ENCODE results near the gene EIF2S2.

The EIF2S2 gene

DNA sequence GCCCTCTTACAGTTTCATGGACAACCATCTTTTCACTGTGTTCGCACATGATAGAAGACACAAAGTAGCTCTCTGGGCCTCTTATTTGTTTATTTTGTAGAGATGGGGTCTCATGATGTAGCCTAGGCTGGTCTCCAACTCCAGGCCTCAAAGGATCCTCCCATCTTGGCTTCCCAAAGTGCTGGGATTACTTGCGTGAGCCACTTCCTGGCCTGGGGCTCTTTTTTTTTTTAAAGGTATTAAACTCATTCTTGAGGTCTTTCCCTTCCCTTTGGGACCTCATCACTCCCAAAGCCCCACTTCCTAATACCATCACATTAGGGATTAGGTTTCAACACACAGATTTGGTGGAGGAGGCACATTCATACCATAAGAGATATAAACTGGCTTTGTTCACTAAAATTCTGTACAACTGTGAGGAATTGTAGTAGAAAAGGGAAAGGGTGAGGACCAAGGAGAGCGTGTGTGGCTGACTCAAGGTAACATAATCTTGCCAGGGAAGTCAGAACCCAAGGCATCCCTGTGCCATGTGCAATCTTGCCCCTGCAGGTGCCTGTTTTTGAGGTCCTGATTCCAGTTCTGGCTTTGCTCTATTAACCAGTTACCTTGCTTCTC lies 45.5 kb downstream of the EIF2S2 start:
- no peak for DNase-seq (ENCODE audit: insufficient read length, low spot score)

DNA sequence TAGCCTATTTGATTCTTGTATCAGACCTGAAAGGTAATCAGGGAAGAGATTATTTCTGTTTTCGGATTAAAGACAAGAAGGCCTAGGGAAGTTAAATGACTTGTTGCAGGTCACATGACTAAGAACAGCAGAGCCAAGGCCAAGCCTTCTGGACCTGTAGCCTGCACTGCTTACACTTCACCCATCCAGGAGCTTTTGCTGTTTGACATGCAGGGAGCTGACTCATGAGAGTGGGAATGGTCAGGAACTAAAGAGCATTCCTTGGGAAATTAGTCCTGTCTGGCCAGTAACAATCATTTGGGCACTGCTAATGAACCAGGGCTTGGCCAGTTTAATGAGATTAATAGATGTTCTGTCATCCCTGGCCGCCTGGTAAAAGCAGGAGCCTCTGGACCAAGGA lies 46.8 kb downstream of the EIF2S2 start:
- FAIRE-seq (no peak), DNase-seq (ENCODE audit: insufficient read length, low spot score) (no peak)

More for the DNA sequence above, 45.5 kb downstream of the EIF2S2 start:
- no peak for FAIRE-seq

DNA sequence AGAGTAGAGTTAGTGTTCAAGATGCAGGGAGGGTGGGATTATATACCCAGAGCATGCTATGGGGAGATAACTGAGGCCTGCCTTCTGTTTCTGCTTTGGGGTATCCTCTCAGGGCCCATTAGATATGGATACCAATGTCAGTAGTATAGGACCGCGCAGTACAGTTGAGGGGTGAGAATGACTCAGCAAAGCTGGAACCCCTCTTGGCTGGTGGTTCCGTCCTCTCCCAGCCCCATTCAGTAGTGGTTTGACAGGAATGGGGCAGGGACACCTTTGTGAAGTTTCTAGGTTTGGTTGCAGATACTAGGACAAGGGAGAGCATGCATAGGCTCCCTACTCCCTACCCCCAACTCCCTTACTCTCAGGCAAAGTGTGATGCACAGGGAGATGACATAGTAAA lies 47.8 kb downstream of the EIF2S2 start:
- FAIRE-seq (no peak), DNase-seq (ENCODE audit: insufficient read length, low spot score) (no peak)

GRCh38 chr20:34062570-34063482 lies 49.2 kb downstream of the EIF2S2 start:
- DNase-seq (ENCODE audit: insufficient read length, low spot score), result no peak
- no peak for FAIRE-seq

DNA sequence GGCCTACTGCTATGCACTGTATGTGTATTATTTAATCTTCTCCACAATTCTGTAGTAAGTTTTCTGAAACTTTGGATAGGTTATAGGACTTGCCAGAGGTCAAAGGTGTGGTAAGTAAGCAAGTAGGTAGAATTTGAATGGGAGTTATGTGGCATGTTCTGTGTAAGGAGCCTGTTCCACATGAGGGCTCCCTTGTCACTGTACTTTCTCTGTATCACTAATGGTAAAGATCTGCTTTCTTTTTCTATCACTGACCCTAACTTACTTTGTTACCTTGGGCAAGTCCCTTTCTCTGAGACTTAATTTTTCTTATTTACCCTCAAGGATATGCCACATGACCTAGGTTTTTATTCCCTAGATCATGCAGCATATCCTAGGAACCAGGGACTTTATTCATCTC lies 50.3 kb downstream of the EIF2S2 start:
- no peak for FAIRE-seq
- no peak for DNase-seq (ENCODE audit: insufficient read length, low spot score)

DNA sequence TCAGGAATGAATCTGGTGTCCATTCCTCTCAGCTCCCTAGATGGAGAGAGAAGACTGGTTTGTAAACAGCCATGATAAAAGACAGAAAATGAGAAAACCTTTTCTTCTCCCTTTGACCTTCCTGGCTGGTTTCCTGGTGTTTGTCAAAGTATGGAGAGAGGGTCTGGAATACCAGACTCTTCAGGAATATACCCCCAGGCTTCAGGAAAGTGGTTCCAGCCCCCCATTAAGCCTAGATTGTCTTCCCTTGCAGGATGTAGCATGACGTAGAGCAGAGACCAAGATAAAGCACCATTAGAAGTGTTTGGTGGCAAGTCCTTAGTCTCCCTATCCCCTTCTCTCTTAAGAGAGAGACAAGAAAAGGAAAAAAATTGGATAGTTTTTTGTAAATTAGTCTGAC lies 51.1 kb downstream of the EIF2S2 start:
- DNase-seq (ENCODE audit: insufficient read length, low spot score), result no peak
- FAIRE-seq, result no peak

- DNase-seq (ENCODE audit: insufficient read length, low spot score), result no peak
- no peak for FAIRE-seq
Observed at GRCh38 chr20:34058831-34059230, 53.2 kb downstream of the EIF2S2 start.

GRCh38 chr20:34055290-34055689 lies 56.8 kb downstream of the EIF2S2 start:
- DNase-seq (ENCODE audit: insufficient read length, low spot score) (no peak), FAIRE-seq (no peak)

DNA sequence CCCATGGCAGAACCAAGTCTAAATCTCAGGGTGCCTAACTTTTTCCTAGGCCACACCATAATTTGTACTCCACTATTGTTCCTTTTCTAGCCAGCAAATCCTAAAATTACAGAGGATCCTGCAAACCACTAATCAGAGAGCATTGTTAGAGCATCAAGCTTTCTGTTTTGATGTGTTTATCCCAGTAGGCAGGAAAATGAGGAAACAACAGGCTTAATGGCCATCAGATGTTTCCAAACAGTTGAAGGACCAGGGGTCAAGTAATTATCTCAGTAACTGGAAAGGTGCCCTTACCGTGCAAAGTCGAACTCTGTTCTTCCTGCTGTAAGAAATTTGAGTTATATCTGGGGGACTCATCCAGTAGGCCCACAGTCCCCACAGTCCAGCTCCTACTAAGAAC lies 59.6 kb downstream of the EIF2S2 start:
- DNase-seq (ENCODE audit: insufficient read length, low spot score), result no peak
- no peak for FAIRE-seq

GRCh38 chr20:34049897-34050695 lies 61.9 kb downstream of the EIF2S2 start:
- FAIRE-seq (no peak), DNase-seq (ENCODE audit: insufficient read length, low spot score) (no peak)

- DNase-seq (ENCODE audit: insufficient read length, low spot score) (no peak), FAIRE-seq (no peak)
Observed at GRCh38 chr20:34049389-34049788, 62.7 kb downstream of the EIF2S2 start.

DNA sequence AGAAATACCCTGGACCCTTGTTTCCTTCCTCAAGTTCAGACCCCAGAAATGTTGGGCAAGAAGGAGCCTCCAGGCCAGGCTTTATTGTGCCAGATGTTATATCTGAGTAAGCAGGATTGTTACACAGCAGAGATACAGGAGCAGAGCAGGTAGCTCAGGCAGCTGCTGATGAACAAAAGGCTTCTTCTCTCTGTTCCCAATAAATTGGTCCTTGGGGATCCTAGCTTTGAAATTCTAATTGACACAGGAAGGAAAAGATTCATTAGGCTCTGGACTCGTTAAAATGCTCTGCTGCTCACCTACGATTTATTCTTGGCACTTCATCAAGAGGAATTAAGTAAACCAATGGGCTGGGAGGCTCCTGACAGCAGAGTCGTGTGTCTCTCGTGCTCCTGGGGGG lies 64.1 kb downstream of the EIF2S2 start:
- no peak for FAIRE-seq
- no peak for DNase-seq (ENCODE audit: insufficient read length, low spot score)

- DNase-seq (ENCODE audit: insufficient read length, low spot score) (no peak), FAIRE-seq (no peak)
Observed at GRCh38 chr20:34047010-34047687, 64.9 kb downstream of the EIF2S2 start.

GRCh38 chr20:34045930-34046725 lies 65.9 kb downstream of the EIF2S2 start:
- DNase-seq (ENCODE audit: insufficient read length, low spot score), result no peak
- no peak for FAIRE-seq

GRCh38 chr20:34045294-34045693 lies 66.7 kb downstream of the EIF2S2 start:
- DNase-seq (ENCODE audit: insufficient read length, low spot score), result no peak

DNA sequence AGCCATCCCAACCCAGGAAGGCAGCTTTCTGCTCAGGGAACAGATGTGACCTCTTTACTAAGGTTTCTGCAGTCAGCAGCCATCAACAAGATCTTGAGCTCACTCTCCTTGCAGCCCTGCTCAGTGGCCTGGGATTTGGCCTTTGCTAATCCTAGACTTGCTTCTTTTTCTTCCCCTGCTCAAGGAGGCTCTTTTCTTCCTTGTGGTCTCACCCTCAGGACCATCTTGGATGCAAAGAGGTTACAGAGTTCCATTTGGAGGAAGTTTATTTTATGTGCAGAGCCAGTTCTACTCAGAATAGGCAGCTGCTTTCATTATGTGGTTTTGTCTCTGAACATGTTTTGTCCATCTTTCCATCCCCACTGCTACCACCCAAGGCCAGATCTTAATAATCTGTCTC lies 69.0 kb downstream of the EIF2S2 start:
- no peak for FAIRE-seq
- no peak for DNase-seq (ENCODE audit: insufficient read length, low spot score)

More at GRCh38 chr20:34045294-34045693, 66.7 kb downstream of the EIF2S2 start:
- no peak for FAIRE-seq

DNA sequence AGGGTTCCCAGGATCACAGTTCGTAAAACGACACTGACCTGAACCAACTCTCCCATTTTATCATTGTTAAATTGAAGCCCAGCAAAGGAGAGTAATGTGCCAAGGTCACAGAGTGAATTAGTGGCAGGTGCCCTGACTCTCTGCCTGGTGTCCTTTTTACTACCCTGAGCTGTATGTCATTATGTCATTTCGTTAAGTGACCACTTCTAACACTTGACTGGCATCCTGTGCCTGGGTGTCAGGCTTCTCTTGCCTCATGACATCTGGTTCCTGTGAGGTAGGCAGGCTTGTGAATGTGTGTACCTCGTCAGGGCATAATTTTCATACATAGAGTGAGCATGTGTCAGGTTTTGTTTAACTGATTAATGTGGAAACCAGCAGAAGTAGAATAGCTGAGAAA lies 69.8 kb downstream of the EIF2S2 start:
- DNase-seq (ENCODE audit: insufficient read length, low spot score), result no peak
- FAIRE-seq, result no peak

GRCh38 chr20:34041226-34041625 lies 70.8 kb downstream of the EIF2S2 start:
- no peak for DNase-seq (ENCODE audit: insufficient read length, low spot score)
- FAIRE-seq, result no peak

DNA sequence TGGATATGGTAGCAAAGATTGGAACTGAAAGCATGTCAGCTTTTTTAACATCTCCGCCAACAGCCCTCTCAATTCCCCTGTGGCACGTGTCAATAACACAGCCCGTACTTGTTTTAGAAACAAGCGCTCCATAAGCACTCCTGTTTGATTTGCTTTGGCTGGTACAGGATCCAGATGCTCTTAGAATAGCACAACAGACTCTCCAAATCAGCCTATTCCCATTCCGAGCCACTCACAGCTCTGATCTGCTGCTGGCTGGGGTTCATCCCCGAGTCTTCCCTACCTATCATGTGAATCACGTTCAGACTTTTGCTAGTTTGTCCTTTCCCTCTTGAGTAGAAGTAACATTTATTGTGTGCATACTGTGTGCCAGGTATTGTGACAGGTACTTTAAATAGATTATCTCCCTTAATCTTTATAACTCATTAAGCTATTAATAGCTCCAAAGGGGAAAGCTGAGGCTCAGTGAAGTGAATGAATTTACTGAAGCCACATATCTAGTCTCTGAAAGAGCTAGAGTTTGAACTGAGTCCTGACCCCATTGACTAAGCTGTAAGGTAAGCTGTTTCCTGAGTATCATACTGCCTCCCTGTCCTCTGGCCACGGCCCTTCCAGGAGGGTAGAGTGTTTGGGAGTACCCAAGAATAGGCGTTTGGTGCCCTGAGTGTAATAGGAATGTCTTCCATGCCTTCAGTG lies 71.6 kb downstream of the EIF2S2 start:
- FAIRE-seq, result no peak
- DNase-seq (ENCODE audit: insufficient read length, low spot score), result no peak
